ENCODE data around the gene CDT1.

The CDT1 gene

DNA sequence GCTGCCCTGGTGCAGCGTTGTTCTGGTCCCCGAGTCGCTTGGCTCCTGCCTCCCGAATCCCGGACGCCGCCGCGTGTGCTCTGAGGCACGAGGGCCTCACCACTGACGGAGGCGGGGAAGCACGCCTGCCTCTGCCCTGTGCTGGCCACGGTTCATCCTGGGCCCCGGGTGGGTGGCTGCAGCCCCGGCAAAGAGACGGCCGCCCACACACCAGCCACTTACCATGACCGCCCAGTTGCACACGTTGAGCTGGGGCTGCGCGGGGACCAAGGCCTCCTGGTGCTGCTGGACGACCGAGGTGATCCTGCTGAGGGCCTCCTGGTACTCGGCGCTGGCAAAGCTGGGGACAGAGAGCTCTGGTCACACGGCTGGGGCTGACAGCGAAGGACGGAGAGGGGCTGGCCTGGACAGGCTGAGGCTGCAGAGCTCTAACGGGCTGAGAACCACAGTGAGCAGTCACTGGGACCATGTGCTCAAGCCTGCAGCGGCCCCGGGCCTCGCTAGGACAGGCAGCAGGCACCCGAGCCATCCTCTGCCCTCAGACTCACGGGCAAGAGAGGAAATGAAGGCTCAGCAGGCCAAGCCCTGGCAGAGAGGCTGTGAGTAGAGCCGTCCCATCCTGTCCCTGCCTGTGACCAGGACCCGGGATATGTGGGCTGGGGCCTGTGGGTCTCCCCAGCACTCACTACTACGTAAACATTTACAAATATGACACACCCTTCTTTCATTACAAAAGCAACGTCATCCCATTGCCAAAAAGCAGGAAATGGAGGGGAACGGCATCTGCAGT, 14.4 kb downstream of the CDT1 start:
- Histone ChIP-seq H3K4me2 (ENCODE audit: low read length) (no peak overlapping the region), H3K9me3 (ENCODE audit: control insufficient read depth, low read length) (no peaks in the 10 kb centered on the region), H3K27ac (no peak overlapping the region), H3K79me2 (no peaks in the 10 kb centered on the region), H2AFZ (no peak overlapping the region), H3K4me1 (no peaks in the 10 kb centered on the region), H3K4me3 (ENCODE audit: low read depth, low read length) (no peak overlapping the region), H3K27me3 (ENCODE audit: control insufficient read depth, insufficient read depth, low read length) (no peaks in the 10 kb centered on the region), H3K36me3 (ENCODE audit: control insufficient read depth, insufficient read depth, low read length) (no peaks in the 10 kb centered on the region), H3K9ac (no peak overlapping the region)
- TF ChIP-seq, protein P1, sequence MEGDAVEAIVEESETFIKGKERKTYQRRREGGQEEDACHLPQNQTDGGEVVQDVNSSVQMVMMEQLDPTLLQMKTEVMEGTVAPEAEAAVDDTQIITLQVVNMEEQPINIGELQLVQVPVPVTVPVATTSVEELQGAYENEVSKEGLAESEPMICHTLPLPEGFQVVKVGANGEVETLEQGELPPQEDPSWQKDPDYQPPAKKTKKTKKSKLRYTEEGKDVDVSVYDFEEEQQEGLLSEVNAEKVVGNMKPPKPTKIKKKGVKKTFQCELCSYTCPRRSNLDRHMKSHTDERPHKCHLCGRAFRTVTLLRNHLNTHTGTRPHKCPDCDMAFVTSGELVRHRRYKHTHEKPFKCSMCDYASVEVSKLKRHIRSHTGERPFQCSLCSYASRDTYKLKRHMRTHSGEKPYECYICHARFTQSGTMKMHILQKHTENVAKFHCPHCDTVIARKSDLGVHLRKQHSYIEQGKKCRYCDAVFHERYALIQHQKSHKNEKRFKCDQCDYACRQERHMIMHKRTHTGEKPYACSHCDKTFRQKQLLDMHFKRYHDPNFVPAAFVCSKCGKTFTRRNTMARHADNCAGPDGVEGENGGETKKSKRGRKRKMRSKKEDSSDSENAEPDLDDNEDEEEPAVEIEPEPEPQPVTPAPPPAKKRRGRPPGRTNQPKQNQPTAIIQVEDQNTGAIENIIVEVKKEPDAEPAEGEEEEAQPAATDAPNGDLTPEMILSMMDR (IDR thresholded peaks at IDR 0.05): no peak

DNA sequence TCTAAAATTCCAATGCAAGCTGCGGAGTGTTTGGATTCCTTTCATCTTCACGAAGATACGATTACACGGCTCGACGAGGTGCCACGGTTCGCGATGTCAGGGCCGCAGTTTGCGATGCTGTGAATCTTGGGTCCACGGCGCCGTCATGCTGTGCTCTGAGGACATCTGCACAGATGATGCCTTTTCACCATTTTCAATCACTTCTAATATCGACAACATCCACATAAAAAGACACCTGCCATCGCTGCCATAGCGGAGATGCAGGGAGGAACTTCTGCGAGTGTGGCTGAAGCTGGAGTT, 14.9 kb downstream of the CDT1 start:
- Histone ChIP-seq H3K9ac (no peak overlapping the region), H3K27me3 (ENCODE audit: control insufficient read depth, insufficient read depth, low read length) (no peaks in the 10 kb centered on the region), H3K4me2 (ENCODE audit: low read length) (no peak overlapping the region), H3K36me3 (ENCODE audit: control insufficient read depth, insufficient read depth, low read length) (no peaks in the 10 kb centered on the region), H2AFZ (no peak overlapping the region), H3K4me1 (no peaks in the 10 kb centered on the region), H3K4me3 (ENCODE audit: low read depth, low read length) (no peak overlapping the region), H3K79me2 (no peaks in the 10 kb centered on the region), H3K9me3 (ENCODE audit: control insufficient read depth, low read length) (no peaks in the 10 kb centered on the region), H3K27ac (no peak overlapping the region)
- TF ChIP-seq, protein P1 (IDR thresholded peaks at IDR 0.05): no peak

DNA sequence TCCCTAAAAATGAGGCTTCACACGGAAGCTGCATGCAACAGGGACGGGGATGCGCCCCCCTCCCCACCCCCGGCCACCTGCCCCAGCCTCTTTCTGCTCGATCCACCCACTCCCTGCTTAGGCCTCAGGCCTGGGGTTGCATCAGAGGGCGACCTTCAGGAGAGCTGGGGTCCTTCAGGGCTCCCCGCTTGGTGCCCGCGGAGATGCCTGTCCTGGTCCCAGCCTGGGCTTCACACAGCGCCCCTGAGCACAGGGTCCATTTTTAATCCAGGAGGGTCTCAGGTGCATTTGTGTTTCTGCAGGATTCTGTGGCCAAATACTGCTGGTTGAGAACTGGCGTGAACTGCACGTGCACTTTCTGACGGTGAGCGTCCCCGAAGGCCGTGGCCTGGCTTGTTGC, 15.5 kb downstream of the CDT1 start:
- no peaks in the 10 kb centered on the region for H3K4me1 ChIP-seq
- no peaks in the 10 kb centered on the region for H3K36me3 ChIP-seq (ENCODE audit: control insufficient read depth, insufficient read depth, low read length)
- H3K27ac ChIP-seq: no peak overlapping the region
- H3K27me3 ChIP-seq (ENCODE audit: control insufficient read depth, insufficient read depth, low read length): no peaks in the 10 kb centered on the region
- no peak overlapping the region for H2AFZ ChIP-seq
- no peak overlapping the region for H3K4me3 ChIP-seq (ENCODE audit: low read depth, low read length)
- no peaks in the 10 kb centered on the region for H3K79me2 ChIP-seq
- no peak overlapping the region for H3K9ac ChIP-seq
- TF ChIP-seq, protein P1 (IDR thresholded peaks at IDR 0.05): no peak
- no peaks in the 10 kb centered on the region for H3K9me3 ChIP-seq (ENCODE audit: control insufficient read depth, low read length)
- no peak overlapping the region for H3K4me2 ChIP-seq (ENCODE audit: low read length)

DNA sequence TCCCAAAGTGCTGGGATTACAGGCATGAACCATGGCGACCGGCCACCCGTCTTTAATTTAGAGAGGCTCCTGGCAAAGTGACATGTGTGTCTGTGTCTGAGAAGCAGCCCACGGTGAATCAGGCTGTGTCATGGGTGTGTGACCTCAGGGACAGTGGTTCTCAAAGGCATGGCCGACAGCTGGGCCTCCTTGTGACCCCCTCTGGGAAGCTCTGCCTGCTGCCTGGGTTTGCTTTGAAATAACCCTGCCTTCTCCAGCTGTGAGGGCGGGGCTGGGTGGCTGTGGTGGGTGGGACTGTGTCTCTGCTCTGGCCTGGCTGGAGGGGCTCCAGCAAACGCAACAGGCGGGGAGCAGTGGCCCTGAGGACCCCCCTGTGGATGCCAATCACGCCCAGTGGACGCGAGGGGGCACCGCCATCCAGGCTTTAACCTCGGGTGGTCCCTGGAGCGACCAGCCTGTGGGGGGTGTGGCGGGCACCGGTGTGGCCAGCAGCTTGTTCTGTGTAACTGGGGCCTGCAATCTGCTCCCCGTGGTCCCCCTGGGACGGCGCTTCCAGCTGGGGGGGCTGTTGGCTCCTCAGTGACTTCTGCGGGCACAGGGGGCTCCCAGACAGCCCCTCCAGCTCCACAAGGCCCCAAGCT, 16.9 kb downstream of the CDT1 start:
- Histone ChIP-seq H3K4me3 (ENCODE audit: low read depth, low read length) (no peak overlapping the region), H3K27me3 (ENCODE audit: control insufficient read depth, insufficient read depth, low read length) (no peaks in the 10 kb centered on the region), H3K4me2 (ENCODE audit: low read length) (no peak overlapping the region), H2AFZ (no peak overlapping the region), H3K36me3 (ENCODE audit: control insufficient read depth, insufficient read depth, low read length) (no peaks in the 10 kb centered on the region), H3K79me2 (no peaks in the 10 kb centered on the region), H3K9me3 (ENCODE audit: control insufficient read depth, low read length) (no peaks in the 10 kb centered on the region), H3K4me1 (no peaks in the 10 kb centered on the region), H3K9ac (no peak overlapping the region), H3K27ac (no peak overlapping the region)
- TF ChIP-seq, protein P1 (IDR thresholded peaks at IDR 0.05): no peak
